Measurements from ENCODE around the gene RPS27.

DNA sequence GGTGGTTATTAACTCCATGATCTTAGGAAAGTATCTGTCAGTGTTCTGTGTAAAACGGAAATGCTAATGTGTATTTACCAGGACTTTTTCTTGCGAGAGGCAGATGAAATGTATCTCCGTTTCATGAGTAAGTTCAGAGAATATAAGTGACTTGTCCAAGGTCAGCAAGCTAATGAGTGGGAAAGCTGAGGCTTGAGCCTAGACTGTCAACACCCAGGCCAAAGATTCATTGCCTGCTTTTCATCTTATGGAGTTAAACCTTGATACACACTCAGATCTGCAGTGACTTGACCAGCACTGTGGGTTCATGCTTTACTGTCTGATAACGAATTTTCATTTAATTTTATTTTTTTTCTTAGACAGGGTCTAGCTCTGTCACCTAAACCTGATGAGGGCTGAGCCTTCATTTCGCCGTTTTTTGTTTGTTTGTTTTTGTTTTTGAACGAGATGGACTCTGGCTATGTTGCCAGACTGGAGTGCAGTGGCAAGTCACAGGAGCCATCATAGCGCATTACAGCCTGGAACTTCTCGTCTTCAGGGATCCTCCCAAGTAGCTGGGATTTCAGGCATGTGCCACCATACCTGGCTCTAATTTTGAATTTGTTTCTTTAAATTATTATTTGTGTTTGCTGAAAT lies 12.2 kb upstream of the RPS27 start:
- TF ChIP-seq POLR2AphosphoS5 (IDR thresholded peaks at IDR 0.05; ENCODE audit: low read depth, low read length) = no peak
- no peak for TF ChIP-seq TAF1 (IDR thresholded peaks at IDR 0.05; ENCODE audit: borderline replicate concordance, insufficient read depth, low read length)
- TF ChIP-seq, protein P1, sequence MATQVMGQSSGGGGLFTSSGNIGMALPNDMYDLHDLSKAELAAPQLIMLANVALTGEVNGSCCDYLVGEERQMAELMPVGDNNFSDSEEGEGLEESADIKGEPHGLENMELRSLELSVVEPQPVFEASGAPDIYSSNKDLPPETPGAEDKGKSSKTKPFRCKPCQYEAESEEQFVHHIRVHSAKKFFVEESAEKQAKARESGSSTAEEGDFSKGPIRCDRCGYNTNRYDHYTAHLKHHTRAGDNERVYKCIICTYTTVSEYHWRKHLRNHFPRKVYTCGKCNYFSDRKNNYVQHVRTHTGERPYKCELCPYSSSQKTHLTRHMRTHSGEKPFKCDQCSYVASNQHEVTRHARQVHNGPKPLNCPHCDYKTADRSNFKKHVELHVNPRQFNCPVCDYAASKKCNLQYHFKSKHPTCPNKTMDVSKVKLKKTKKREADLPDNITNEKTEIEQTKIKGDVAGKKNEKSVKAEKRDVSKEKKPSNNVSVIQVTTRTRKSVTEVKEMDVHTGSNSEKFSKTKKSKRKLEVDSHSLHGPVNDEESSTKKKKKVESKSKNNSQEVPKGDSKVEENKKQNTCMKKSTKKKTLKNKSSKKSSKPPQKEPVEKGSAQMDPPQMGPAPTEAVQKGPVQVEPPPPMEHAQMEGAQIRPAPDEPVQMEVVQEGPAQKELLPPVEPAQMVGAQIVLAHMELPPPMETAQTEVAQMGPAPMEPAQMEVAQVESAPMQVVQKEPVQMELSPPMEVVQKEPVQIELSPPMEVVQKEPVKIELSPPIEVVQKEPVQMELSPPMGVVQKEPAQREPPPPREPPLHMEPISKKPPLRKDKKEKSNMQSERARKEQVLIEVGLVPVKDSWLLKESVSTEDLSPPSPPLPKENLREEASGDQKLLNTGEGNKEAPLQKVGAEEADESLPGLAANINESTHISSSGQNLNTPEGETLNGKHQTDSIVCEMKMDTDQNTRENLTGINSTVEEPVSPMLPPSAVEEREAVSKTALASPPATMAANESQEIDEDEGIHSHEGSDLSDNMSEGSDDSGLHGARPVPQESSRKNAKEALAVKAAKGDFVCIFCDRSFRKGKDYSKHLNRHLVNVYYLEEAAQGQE (IDR thresholded peaks at IDR 0.05; ENCODE audit: insufficient read depth in 1 of 2, low read depth in 2 of 2, low read length in 2 of 2) = no peak
- TF ChIP-seq SIN3A (IDR thresholded peaks at IDR 0.05; ENCODE audit: borderline replicate concordance, insufficient read depth, low read length) = no peak

All from PFSK-1 (cell line).